ENCODE results near the gene USP13.

The USP13 gene

DNA sequence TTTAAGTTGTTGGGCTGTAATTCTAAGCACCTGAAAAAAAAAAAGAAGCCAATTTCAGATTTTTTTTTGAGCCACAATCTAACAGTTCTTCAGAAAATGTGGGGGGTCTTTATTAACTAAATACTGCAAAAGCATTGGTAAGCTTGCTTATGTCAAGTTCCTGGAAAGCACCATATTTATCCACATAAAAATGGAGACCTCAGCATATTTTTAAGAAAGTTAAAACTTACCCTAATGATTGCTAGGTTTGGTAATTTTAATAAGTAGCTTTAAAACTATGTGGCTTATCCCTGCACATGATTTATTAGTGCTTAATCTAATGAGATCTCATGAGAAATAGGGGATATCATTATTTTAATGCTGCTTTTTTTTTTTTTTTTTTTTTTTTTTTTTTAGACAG lies 156.8 kb downstream of the USP13 start:
- H3K4me3 Mint-ChIP-seq: no peak overlapping the region
- no peaks in the 10 kb centered on the region for H3K9me3 Mint-ChIP-seq
- ATAC-seq: no peak
- H3K27me3 Mint-ChIP-seq: no peaks in the 10 kb centered on the region
- H3K36me3 Mint-ChIP-seq: no peaks in the 10 kb centered on the region
- H3K4me1 Mint-ChIP-seq: peaks cover 8% of the 10 kb centered on the region
- no peak overlapping the region for H3K27ac Mint-ChIP-seq

DNA sequence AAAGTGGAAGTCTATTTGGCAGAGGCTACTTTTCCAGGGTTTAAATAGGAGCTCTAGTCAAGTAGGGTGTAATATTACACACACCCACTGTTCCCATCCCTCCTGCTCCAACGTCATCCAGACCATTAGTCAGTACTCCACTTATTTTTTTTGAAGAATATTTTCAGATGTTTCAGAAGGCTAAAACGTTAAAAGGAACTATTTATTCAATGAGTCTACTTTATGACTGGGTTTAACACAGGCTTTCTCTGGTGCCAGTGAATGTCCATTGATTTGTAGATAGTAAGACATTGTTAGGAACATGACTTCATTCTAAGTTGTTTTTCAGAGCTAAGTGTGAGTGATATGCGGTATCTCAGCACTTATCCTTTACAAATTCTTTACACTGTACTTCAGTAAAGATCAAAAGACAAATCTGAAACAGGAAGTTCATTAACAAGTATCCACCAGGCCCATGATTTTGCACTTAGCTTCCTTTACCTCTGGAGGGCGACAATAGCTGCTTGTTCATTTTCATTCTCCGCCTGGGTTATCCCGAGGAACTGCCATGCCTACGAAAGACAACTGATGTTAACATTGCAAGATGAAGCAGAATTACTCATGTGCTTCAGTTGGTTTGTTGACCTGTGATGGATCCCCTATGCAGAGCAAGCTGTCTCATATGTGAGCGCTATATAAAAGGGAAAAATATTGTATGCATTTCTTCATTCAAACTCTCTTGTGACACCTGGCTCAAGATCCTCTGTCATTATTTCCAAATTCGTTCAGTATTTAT lies 158.7 kb downstream of the USP13 start:
- Mint-ChIP-seq H3K36me3 (no peaks in the 10 kb centered on the region), H3K4me1 (peaks cover 8% of the 10 kb centered on the region), H3K27me3 (no peaks in the 10 kb centered on the region), H3K4me3 (no peak overlapping the region), H3K27ac (no peak overlapping the region), H3K9me3 (peaks cover 2% of the 10 kb centered on the region)
- peak; percentile 55 for ATAC-seq

DNA sequence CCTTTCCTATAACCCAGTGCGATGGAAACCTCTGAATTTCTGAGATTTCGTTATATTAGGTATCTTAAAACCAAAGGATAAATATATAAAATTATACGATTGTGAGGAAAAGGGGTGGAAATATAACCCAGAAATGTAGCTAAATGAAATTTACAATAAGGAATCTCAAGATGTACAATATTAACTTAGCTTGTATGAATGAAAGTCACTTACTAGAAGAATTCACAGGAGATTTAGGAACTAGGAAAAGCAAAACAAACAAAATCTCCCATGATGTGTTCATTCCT lies 159.2 kb downstream of the USP13 start:
- Mint-ChIP-seq H3K27ac (no peak overlapping the region), H3K4me1 (peaks cover 8% of the 10 kb centered on the region), H3K36me3 (no peaks in the 10 kb centered on the region), H3K9me3 (peaks cover 2% of the 10 kb centered on the region), H3K4me3 (no peak overlapping the region), H3K27me3 (no peaks in the 10 kb centered on the region)
- no peak for ATAC-seq

DNA sequence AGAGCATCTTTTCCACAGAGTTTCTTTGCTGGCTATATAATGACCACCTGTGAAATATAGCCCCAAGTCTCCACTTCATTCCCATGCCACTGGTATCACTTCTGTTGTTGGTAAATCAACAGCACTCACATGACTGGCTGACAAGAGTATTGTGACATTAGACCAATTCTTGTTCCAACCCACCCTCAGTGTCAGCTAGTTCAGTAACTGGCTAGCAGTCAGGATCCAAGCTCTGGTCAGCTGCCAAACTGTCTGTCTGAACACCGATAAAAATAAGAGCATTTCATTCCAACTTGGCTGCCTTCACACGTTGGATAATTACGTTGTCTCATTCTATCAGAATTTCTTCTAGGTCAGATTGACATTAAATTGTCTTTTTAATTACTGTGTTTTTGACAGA lies 166.5 kb downstream of the USP13 start:
- Mint-ChIP-seq H3K4me3 (no peak overlapping the region), H3K36me3 (no peaks in the 10 kb centered on the region), H3K4me1 (no peaks in the 10 kb centered on the region), H3K27ac (no peak overlapping the region), H3K27me3 (peaks cover 9% of the 10 kb centered on the region), H3K9me3 (peaks cover 2% of the 10 kb centered on the region)
- ATAC-seq: no peak

DNA sequence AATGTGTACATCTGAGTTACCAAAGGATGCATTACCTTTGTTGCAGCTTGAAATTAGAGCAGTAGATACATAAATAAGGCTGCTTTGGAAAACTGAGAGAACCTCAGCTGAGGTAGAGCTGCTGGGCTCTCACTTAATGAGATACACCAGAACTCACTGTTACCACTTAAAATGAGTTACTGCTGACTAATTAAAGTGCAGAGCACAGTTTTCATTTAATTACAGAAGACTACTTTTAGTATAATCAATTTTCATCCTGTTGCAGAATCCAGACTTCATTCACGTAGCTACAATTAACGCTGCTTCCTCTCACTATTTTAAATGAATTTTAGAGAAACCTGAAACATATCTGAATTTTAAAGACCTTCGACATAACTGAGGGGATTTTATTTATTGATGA lies 169.5 kb downstream of the USP13 start:
- Mint-ChIP-seq H3K36me3 (no peaks in the 10 kb centered on the region), H3K9me3 (no peaks in the 10 kb centered on the region), H3K27me3 (peaks cover 9% of the 10 kb centered on the region), H3K27ac (no peak overlapping the region), H3K4me1 (no peaks in the 10 kb centered on the region), H3K4me3 (no peak overlapping the region)
- no peak for ATAC-seq

DNA sequence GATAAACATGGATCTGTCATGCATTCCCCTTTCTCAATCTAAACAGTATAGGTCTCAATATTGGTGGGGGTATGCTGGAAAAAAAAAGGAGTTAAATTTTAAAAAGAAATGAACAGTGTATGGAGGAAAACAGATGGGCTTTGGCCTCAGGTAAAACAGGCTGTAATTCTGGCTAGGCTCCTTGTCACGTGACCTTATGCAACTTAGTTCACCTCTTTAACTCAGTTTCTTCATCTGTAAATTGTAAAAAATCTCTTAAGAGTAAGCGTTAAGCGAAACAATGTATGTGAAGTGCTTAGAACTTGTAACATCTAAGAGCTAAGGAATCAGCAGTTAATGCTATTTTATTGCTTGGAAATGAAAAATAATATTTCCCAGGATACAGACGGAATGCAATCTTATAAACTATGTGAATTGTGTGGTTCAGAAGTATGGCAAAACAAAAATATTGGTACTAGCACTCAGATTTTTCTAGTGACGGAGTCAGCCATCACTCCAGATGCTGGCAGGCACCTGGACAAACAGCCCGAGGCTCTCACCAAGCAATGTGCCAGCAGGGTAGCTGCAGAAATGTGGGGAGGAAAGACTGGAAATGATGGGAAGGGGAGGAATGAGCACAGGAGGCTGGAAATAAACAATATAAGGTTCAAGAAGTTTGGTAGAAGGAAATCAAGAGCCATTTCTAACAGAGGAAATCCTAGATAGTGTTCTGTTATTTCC lies 172.8 kb downstream of the USP13 start:
- Mint-ChIP-seq H3K27ac (no peak overlapping the region), H3K27me3 (peaks cover 4% of the 10 kb centered on the region), H3K4me3 (no peak overlapping the region), H3K9me3 (no peaks in the 10 kb centered on the region), H3K4me1 (no peaks in the 10 kb centered on the region), H3K36me3 (no peaks in the 10 kb centered on the region)
- no peak for ATAC-seq

DNA sequence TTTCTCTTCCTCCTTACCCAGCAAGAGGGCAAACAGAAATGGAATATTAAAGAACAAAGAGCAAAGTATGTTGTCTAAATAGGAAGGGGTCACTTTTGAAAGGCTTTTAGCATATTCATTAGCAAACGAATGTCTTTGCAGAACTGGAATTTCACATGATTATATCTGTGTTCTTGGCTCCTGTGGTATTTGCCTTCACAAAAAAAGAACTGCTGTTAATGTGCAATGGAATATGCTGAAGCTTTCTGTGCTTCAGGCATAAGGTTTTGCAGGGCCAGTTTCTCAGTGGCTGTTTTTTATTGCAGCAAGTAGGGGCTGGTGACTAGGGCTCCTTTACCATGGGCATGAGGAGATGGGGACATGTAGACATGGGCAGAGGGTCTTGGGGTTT lies 173.4 kb downstream of the USP13 start:
- no peaks in the 10 kb centered on the region for H3K4me1 Mint-ChIP-seq
- H3K27ac Mint-ChIP-seq: no peak overlapping the region
- no peak overlapping the region for H3K4me3 Mint-ChIP-seq
- no peak for ATAC-seq
- no peaks in the 10 kb centered on the region for H3K9me3 Mint-ChIP-seq
- H3K36me3 Mint-ChIP-seq: no peaks in the 10 kb centered on the region
- peaks cover under 1% of the 10 kb centered on the region for H3K27me3 Mint-ChIP-seq

DNA sequence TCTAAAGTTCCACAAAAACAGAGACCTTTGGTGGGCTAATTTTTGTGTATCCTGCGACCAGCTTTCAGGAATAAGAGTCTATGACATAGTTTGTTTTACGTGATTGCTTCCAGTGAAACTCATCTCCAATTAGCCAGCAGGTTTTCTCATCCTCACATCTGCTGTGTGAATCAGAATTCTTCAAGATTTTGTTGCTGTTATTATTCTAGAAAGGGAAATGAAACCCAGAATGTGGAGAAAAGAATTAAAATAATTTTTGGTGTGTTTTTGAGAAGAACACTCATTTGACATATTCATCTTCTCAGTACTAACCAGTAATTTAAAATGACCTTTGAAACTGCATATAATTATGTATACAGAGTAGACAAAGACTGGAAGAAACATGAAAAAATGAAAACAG lies 175.9 kb downstream of the USP13 start:
- Mint-ChIP-seq H3K36me3 (no peaks in the 10 kb centered on the region), H3K27ac (no peak overlapping the region), H3K27me3 (peaks cover 17% of the 10 kb centered on the region), H3K4me3 (no peak overlapping the region), H3K4me1 (no peaks in the 10 kb centered on the region), H3K9me3 (no peaks in the 10 kb centered on the region)
- ATAC-seq: no peak

DNA sequence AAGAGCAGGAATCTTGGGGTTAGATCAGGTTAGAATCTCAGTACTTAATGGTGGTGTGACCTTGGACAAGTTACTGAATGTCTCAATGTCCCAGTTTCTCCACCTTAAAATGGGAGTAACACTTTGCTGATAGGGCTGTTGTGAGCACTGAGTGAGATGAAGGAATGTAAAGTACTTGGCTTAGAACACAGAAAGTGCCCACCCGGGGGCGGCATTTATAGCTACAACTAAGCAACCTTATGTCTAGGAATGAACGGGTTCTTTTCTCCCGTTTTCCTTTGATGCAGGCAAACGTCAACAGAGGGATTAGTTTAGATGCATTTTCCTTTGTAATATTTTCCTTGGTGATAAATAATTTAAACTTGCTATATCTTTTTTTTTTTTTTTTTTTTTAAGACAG lies 176.6 kb downstream of the USP13 start:
- Mint-ChIP-seq H3K4me1 (no peaks in the 10 kb centered on the region), H3K4me3 (no peak overlapping the region), H3K36me3 (no peaks in the 10 kb centered on the region), H3K27me3 (peaks cover 17% of the 10 kb centered on the region), H3K27ac (no peak overlapping the region), H3K9me3 (no peaks in the 10 kb centered on the region)
- no peak for ATAC-seq

DNA sequence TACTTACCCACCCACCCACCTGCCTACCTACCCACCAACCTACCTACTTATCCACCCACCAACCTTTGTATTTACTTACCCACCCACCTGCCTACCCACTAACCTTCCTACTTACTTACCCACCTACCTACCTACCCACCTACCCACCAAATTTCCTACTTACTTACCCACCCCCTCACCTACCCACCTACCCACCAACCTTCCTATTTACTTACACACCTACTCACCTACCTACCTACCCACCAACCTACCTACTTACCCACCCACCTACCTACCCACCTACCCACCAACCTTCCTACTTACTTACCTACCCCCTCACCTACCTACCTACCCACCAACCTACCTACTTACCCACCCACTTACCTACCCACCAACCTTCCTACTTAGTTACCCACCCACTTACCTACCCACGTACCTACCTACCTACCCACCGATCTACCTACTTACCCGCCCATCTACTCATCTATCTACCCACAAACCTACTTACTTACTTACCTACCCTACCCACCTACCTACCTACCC lies 179.6 kb downstream of the USP13 start:
- Mint-ChIP-seq H3K27ac (no peak overlapping the region), H3K4me1 (no peaks in the 10 kb centered on the region), H3K36me3 (no peaks in the 10 kb centered on the region), H3K4me3 (no peak overlapping the region), H3K27me3 (peaks cover 17% of the 10 kb centered on the region), H3K9me3 (no peaks in the 10 kb centered on the region)
- peak; percentile 39 for ATAC-seq

DNA sequence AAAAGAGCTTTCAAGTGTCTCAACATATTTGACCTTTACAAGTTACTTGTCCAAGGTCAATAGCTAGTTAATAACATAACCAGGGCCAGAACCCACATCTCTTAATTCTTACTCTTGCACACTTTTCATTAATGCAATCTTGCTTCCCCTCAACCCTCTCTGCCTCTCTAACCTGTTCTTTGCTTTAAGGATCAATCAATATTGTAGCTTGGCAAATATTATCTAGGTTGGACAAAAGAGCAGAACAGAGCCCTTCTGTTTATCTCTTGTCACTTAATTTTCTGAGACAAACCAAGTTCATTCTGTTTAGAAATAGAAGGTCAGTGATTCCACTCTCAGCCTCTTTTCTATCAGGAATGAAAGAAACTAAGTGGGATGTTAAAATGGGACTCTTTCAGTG lies 180.5 kb downstream of the USP13 start:
- Mint-ChIP-seq H3K4me1 (no peaks in the 10 kb centered on the region), H3K36me3 (no peaks in the 10 kb centered on the region), H3K4me3 (no peak overlapping the region), H3K9me3 (no peaks in the 10 kb centered on the region), H3K27ac (no peak overlapping the region), H3K27me3 (peaks cover 17% of the 10 kb centered on the region)
- no peak for ATAC-seq

DNA sequence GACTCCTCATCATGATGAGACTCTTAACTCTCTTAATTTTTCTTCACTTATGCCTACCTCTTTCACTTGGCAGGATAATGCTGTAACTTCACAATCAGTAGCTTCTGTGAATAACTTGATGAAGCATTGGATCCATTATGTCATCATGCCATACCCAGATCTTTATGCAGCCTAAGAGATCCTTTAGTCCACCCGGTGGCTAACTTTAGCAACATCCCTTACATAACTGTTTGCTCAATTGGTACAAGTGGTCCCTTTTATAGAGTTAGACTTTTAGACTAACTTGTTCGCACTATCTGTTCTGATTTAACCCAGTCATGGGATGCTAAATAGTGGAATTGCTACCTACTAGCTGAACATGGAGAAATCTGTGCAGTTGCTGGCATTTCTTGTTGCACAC lies 184.5 kb downstream of the USP13 start:
- no peak for ATAC-seq
- Mint-ChIP-seq H3K4me1 (no peaks in the 10 kb centered on the region), H3K4me3 (no peak overlapping the region), H3K27me3 (peaks cover 25% of the 10 kb centered on the region), H3K36me3 (no peaks in the 10 kb centered on the region), H3K27ac (no peak overlapping the region), H3K9me3 (no peaks in the 10 kb centered on the region)

Measured in stimulated activated memory B cell treated with anti-CD40 and anti-IgM and Interleukin-4, amounts not matched to agents 10 μg/mL and 1 μg/mL and 100 μg/mL, for 72 hours (primary cell).